Activated CD8-positive, alpha-beta memory T cell treated with anti-CD3 and anti-CD28 coated beads for 1 hour (primary cell): Measurements from ENCODE around the gene F13A1.

Experiments used
- DNase-seq, 2 donors: peaks; one replicate each; pipeline ENCODE4 v3.0.0-alpha.2; 2020; ENCODE audit warnings: low read depth in 1 of 2; ENCODE audit errors: extremely low read depth in 1 of 2

F13A1 gene

GRCh38 chr6:6195080-6195479, 125.4 kb downstream of the F13A1 start:
- DNase-seq: no peak

- DNase-seq: no peak
Measured at GRCh38 chr6:6193221-6193745, 127.2 kb downstream of the F13A1 start.

- no peak for DNase-seq
Measured at GRCh38 chr6:6191909-6192308, 128.6 kb downstream of the F13A1 start.

GRCh38 chr6:6191476-6191875, 129.0 kb downstream of the F13A1 start:
- DNase-seq: no peak

GRCh38 chr6:6180684-6181083, 139.8 kb downstream of the F13A1 start:
- no peak for DNase-seq

GRCh38 chr6:6179858-6180623, 140.4 kb downstream of the F13A1 start:
- DNase-seq: no peak

GRCh38 chr6:6178795-6179194, 141.7 kb downstream of the F13A1 start:
- no peak for DNase-seq

- DNase-seq: no peak
Measured at GRCh38 chr6:6177754-6178153, 142.7 kb downstream of the F13A1 start.

- DNase-seq: no peak
Measured at GRCh38 chr6:6176586-6177228, 143.8 kb downstream of the F13A1 start.

- DNase-seq: no peak
Measured at GRCh38 chr6:6176127-6176526, 144.3 kb downstream of the F13A1 start.

GRCh38 chr6:6169141-6169540, 151.3 kb downstream of the F13A1 start:
- no peak for DNase-seq

GRCh38 chr6:6166064-6166463, 154.4 kb downstream of the F13A1 start:
- DNase-seq: no peak

GRCh38 chr6:6164367-6164766, 156.1 kb downstream of the F13A1 start:
- DNase-seq: no peak

- DNase-seq: no peak
Measured at GRCh38 chr6:6154335-6154734, 166.1 kb downstream of the F13A1 start.

GRCh38 chr6:6152060-6152459, 168.4 kb downstream of the F13A1 start:
- no peak for DNase-seq

GRCh38 chr6:6148192-6148815, 172.2 kb downstream of the F13A1 start:
- DNase-seq: no peak

GRCh38 chr6:6131492-6132109, 188.9 kb downstream of the F13A1 start:
- DNase-seq: no peak

- DNase-seq: no peak
Measured at GRCh38 chr6:6125495-6125894, 195.0 kb downstream of the F13A1 start.

- no peak for DNase-seq
Measured at GRCh38 chr6:6123803-6124202, 196.7 kb downstream of the F13A1 start.

- no peak for DNase-seq
Measured at GRCh38 chr6:6121943-6122342, 198.5 kb downstream of the F13A1 start.

- DNase-seq: no peak
Measured at GRCh38 chr6:6105472-6106036, 214.9 kb downstream of the F13A1 start.
